Gastrocnemius medialis (tissue), 4 donors: ENCODE measurements around the gene ARHGAP23. TPM values are rescaled to one million over a fixed set of nuclear protein-coding genes. Genes with fewer than 3 reads are reported as not detected.

Experiments
- ATAC-seq, 2 donors: fragments of 150-250 bp; one replicate each; pipeline ENCODE4 v1.9.1; 2016
- DNase-seq, 2 donors: peaks; one replicate each; pipeline ENCODE4 v3.0.0-alpha.2; 2019
- H3K27ac ChIP-seq, 4 donors: fragments of 200-600 bp; sonication (generic); 1 replicate in 1 of 4; 2 replicates in 3 of 4; pipeline ENCODE4 v1.5.1; 2016 to 2018; ENCODE audit warnings: mild to moderate bottlenecking in 2 of 4, moderate library complexity in 1 of 4
- H3K27me3 ChIP-seq, 3 donors: fragments of 200-600 bp; sonication (generic) in 2 of 3; 1 replicate in 1 of 3; 2 replicates in 2 of 3; pipeline versions ENCODE4 v1.5.1 to v1.6.0; 2016 to 2019; ENCODE audit warnings: mild to moderate bottlenecking in 1 of 3, moderate library complexity in 1 of 3
- H3K36me3 ChIP-seq, 2 donors: fragments of 200-600 bp; sonication (generic) in 1 of 2; one replicate each; pipeline ENCODE4 v1.5.1; 2017 to 2018
- H3K4me1 ChIP-seq, 2 donors: fragments of 200-600 bp; sonication (generic) in 1 of 2; one replicate each; pipeline ENCODE4 v1.5.1; 2016 to 2017; ENCODE audit warnings: mild to moderate bottlenecking in 2 of 2
- H3K4me3 ChIP-seq, 4 donors: fragments of 200-600 bp; sonication (generic) in 3 of 4; 1 replicate in 1 of 4; 2 replicates in 3 of 4; pipeline ENCODE4 v1.5.1; 2016 to 2019; ENCODE audit warnings: mild to moderate bottlenecking in 2 of 4
- H3K9me3 ChIP-seq, 3 donors: fragments of 200-600 bp; sonication (generic) in 2 of 3; 1 replicate in 1 of 3; 2 replicates in 2 of 3; pipeline ENCODE4 v1.5.1; 2016 to 2019
- CTCF ChIP-seq, 5 experiments: fragments of 450-650 bp in 3 of 5; fragments of 200-600 bp in 2 of 5; sonication (generic) in 2 of 5; IDR thresholded peaks in 4 of 5; conservative IDR thresholded peaks in 1 of 5; 1 replicate in 4 of 5; 2 replicates in 1 of 5; pipeline ENCODE4 v1.5.1; 2016 to 2019; ENCODE audit warnings: antibody characterized with exemption in 5 of 5, mild to moderate bottlenecking in 3 of 5, moderate library complexity in 3 of 5
- POLR2A ChIP-seq, 2 donors: fragments of 450-650 bp; IDR thresholded peaks; one replicate each; pipeline ENCODE4 v1.6.1; 2017; ENCODE audit warnings: antibody characterized with exemption in 2 of 2, mild to moderate bottlenecking in 2 of 2, moderate library complexity in 2 of 2
- in situ Hi-C, 4 donors: fragments of 200-750 bp; cut with MboI; loops; one replicate each; pipeline versions ENCODE4 v1.15.0 to v1.8.0; 2017; ENCODE audit warnings: low sequenced_read_pairs in 4 of 4
- intact Hi-C: fragments of 100-400 bp; cut with DNase I; formaldehyde crosslinking; loops from one replicate; pipeline ENCODE4 v1.15.1; 2023; ENCODE audit warnings: low total_unique reads
- total RNA-seq, 4 donors: library from RNA; depleted of rRNA; stranded (reverse); fragments of >200 nt; gene quantifications; one replicate each; pipeline versions ENCODE4 v1.1.0 to v1.2.3, GENCODE V29; 2016

The ARHGAP23 gene
- total RNA-seq, 4 donors from 2014 or later, result 8.0 to 22.7 (median 12.1) TPM

GRCh38 chr17:38427160-38427949 is 909 bp upstream of the ARHGAP23 start:
- Histone ChIP-seq H3K27me3 (no peaks in the 10 kb centered on the region), H3K4me1 (peaks cover 35 to 45% of the 10 kb centered on the region in 2 donors), H3K4me3 (peak overlapping the region; percentile 78 to 99 (median 87)), H3K36me3 (no peaks in the 10 kb centered on the region), H3K27ac (peak overlapping the region; percentile 89 to 94 (median 90)), H3K9me3 (no peaks in the 10 kb centered on the region)
- in situ Hi-C loops (no loop called here), intact Hi-C loops (loop anchor here (10.0 kb wide), 1 partner anchor 247 kb away; the partner anchor contains the start of gene EPOP)
- TF ChIP-seq CTCF (IDR thresholded peaks at IDR 0.05 in 4 of 5, conservative IDR thresholded peaks at IDR 0.05 in 1 of 5) (no peak), POLR2A (IDR thresholded peaks at IDR 0.05) (no peak)
- ATAC-seq (no peak), DNase-seq (no peak)

DNA sequence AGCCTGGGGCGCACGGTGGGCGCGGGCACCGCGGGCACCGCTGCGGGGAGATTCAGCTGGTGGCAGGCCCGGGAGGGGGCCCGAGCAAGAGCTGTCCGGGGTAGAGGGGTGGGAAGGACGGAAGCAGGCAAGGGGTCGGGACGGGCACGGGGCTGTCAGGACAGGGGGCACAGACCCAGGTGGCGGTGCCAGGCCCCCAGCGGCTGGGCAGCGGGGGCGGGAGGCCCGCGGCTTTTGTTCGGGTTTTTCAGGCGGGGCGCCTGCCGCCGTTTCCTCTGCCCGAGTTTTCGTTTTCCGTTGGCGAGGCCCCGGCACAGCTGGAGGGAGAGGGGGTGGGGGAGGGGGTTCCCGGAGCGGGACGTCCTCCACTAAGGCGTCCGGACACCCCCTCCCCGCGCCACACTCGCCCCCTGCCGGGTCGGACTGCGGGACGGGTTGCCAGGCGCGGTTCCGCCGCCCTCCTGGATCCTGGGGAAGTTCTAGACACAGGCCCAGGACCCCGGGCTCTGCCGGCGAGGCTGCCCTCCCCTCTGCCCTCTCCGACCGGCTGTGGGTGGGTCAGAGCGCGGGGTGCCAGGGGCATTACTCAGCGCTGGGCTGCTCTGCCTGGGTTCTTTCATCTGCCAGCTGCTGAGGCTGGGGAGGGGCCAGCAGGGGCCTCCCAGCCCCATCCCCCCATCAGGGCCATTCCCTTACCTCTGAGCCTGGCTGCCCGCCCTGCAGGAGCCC is 543 bp downstream of the ARHGAP23 start:
- no peaks in the 10 kb centered on the region for H3K36me3 ChIP-seq
- H3K9me3 ChIP-seq, result no peaks in the 10 kb centered on the region
- peak overlapping the region; percentile 89 to 94 (median 90) for H3K27ac ChIP-seq
- DNase-seq, result peak in 1 of 2 donors; percentile 58
- TF ChIP-seq CTCF (IDR thresholded peaks at IDR 0.05 in 4 of 5, conservative IDR thresholded peaks at IDR 0.05 in 1 of 5) (no peak), POLR2A (IDR thresholded peaks at IDR 0.05) (peak; percentile 20 to 60)
- H3K4me3 ChIP-seq, result peak overlapping the region; percentile 78 to 99 (median 87)
- ATAC-seq, result peak; percentile 50 to 63
- H3K4me1 ChIP-seq, result peaks cover 35 to 45% of the 10 kb centered on the region in 2 donors
- intact Hi-C loops (loop anchor here (2.0 to 10.0 kb wide), 2 partner anchors 14 to 246 kb away; partner anchors contain the start of gene EPOP), in situ Hi-C loops (no loop called here)
- no peaks in the 10 kb centered on the region for H3K27me3 ChIP-seq

- ATAC-seq (peak in 1 of 2 donors; percentile 1), DNase-seq (no peak)
- no peaks in the 10 kb centered on the region for H3K36me3 ChIP-seq
- peak overlapping the region; percentile 78 to 99 (median 87) for H3K4me3 ChIP-seq
- peak overlapping the region; percentile 89 to 94 (median 90) for H3K27ac ChIP-seq
- TF ChIP-seq CTCF (IDR thresholded peaks at IDR 0.05 in 4 of 5, conservative IDR thresholded peaks at IDR 0.05 in 1 of 5) (no peak), POLR2A (IDR thresholded peaks at IDR 0.05) (no peak)
- in situ Hi-C loops, result loop anchor here in 1 of 4 donors (10.0 kb wide), 1 partner anchor 55 kb away; no protein-coding TSS in a partner anchor
- H3K27me3 ChIP-seq, result no peaks in the 10 kb centered on the region
- no peaks in the 10 kb centered on the region for H3K9me3 ChIP-seq
- intact Hi-C loops, result loop anchor here (2.0 to 10.0 kb wide), 2 partner anchors 13 to 245 kb away; partner anchors contain the start of gene EPOP
- H3K4me1 ChIP-seq, result peaks cover 35 to 45% of the 10 kb centered on the region in 2 donors
These were observed 1.3 kb downstream of the ARHGAP23 start for GRCh38 chr17:38429476-38430100.

DNA sequence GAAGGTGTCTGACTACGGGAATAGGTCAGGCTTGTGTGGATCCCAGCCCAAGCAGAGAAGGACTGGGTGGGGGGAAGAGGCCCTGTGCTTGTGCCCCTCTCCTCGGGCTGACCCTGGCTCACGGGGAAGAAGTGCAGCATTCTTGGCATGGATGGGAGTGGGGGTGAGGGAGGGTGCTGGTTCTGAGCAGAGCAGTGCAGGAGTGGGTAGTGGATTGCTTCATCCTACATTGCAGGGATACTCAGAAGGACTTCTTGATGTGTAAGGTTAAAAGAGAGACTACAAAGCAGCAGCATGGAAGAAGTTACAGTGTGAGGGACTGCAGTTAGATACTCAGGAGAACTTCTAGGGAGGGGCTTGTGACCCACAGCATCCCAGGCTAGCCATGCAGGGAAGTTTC is 2.1 kb downstream of the ARHGAP23 start:
- Histone ChIP-seq H3K9me3 (no peaks in the 10 kb centered on the region), H3K27ac (peak overlapping the region; percentile 89 to 94 (median 90)), H3K27me3 (no peaks in the 10 kb centered on the region), H3K4me1 (peaks cover 35 to 45% of the 10 kb centered on the region in 2 donors), H3K36me3 (no peaks in the 10 kb centered on the region), H3K4me3 (no peak overlapping the region)
- ATAC-seq (no peak), DNase-seq (no peak)
- intact Hi-C loops (no loop called here), in situ Hi-C loops (loop anchor here in 1 of 4 donors (10.0 kb wide), 1 partner anchor 54 kb away; no protein-coding TSS in a partner anchor)
- TF ChIP-seq POLR2A (IDR thresholded peaks at IDR 0.05), result no peak
- no peak for TF ChIP-seq CTCF (IDR thresholded peaks at IDR 0.05 in 4 of 5, conservative IDR thresholded peaks at IDR 0.05 in 1 of 5)
